Esophagus squamous epithelium (tissue), 4 donors: ENCODE results near the gene ZNF8.

Source experiments
- CTCF ChIP-seq, 6 experiments: fragments of 450-650 bp in 4 of 6; fragments of 200-600 bp in 2 of 6; sonication (generic) in 2 of 6; IDR thresholded peaks; one replicate each; pipeline ENCODE4 v1.5.1; 2016 to 2019; ENCODE audit warnings: antibody characterized with exemption in 6 of 6, mild to moderate bottlenecking in 4 of 6, moderate library complexity in 4 of 6
- POLR2A ChIP-seq, 4 donors: fragments of 450-650 bp; IDR thresholded peaks; one replicate each; pipeline ENCODE4 v1.6.1; 2017; ENCODE audit warnings: antibody characterized with exemption in 4 of 4, mild to moderate bottlenecking in 4 of 4, moderate library complexity in 3 of 4

- TF ChIP-seq CTCF (IDR thresholded peaks at IDR 0.05) = no peak
- no peak for TF ChIP-seq POLR2A (IDR thresholded peaks at IDR 0.05)
These were observed 72.8 kb downstream of the ZNF8 start for GRCh38 chr19:58351558-58351878.
